M059J (cell line): Measurements from ENCODE around the gene MALRD1. TPM values are rescaled to one million over a fixed set of nuclear protein-coding genes. Genes with fewer than 3 reads are reported as not detected.

Source experiments
- DNase-seq: peaks from one replicate; pipeline ENCODE4 v3.0.0-alpha.2; 2012; ENCODE audit warnings: low read depth
- total RNA-seq: library from RNA; depleted of rRNA; stranded (reverse); fragments of >200 nt; shearing (Covaris generic); gene quantifications from 2 replicates; pipeline ENCODE4 v1.2.3, GENCODE V29; 2014

Gene MALRD1
- total RNA-seq, 1 experiment from 2014 or later = not detected

- peak; percentile 27 for DNase-seq
These were observed 63.1 kb downstream of the MALRD1 start for GRCh38 chr10:19111501-19112267.

GRCh38 chr10:19117438-19117837 lies 68.8 kb downstream of the MALRD1 start:
- no peak for DNase-seq

GRCh38 chr10:19119191-19119590 lies 70.6 kb downstream of the MALRD1 start:
- DNase-seq = peak; percentile 3

GRCh38 chr10:19120381-19120908 lies 71.8 kb downstream of the MALRD1 start:
- no peak for DNase-seq

GRCh38 chr10:19133992-19134391 lies 85.4 kb downstream of the MALRD1 start:
- DNase-seq = no peak

- no peak for DNase-seq
These were observed 94.4 kb downstream of the MALRD1 start for GRCh38 chr10:19142967-19143366.

GRCh38 chr10:19144206-19144605 lies 95.6 kb downstream of the MALRD1 start:
- no peak for DNase-seq

GRCh38 chr10:19154375-19154774 lies 105.8 kb downstream of the MALRD1 start:
- DNase-seq = no peak

- DNase-seq = no peak
These were observed 109.8 kb downstream of the MALRD1 start for GRCh38 chr10:19158358-19158757.

GRCh38 chr10:19158870-19159269 lies 110.3 kb downstream of the MALRD1 start:
- no peak for DNase-seq

GRCh38 chr10:19164461-19164860 lies 115.9 kb downstream of the MALRD1 start:
- no peak for DNase-seq

- no peak for DNase-seq
These were observed 120.0 kb downstream of the MALRD1 start for GRCh38 chr10:19168584-19168983.

- no peak for DNase-seq
These were observed 120.4 kb downstream of the MALRD1 start for GRCh38 chr10:19169041-19169440.

- DNase-seq = no peak
These were observed 121.1 kb downstream of the MALRD1 start for GRCh38 chr10:19169684-19170083.

GRCh38 chr10:19178675-19179074 lies 130.1 kb downstream of the MALRD1 start:
- no peak for DNase-seq

GRCh38 chr10:19184891-19185290 lies 136.3 kb downstream of the MALRD1 start:
- DNase-seq = no peak

GRCh38 chr10:19194866-19195265 lies 146.3 kb downstream of the MALRD1 start:
- DNase-seq = no peak

- DNase-seq = no peak
These were observed 147.1 kb downstream of the MALRD1 start for GRCh38 chr10:19195698-19196097.

- no peak for DNase-seq
These were observed 151.6 kb downstream of the MALRD1 start for GRCh38 chr10:19200211-19200610.

GRCh38 chr10:19204246-19204917 lies 155.8 kb downstream of the MALRD1 start:
- peak; percentile 1 for DNase-seq

- peak; percentile 1 for DNase-seq
These were observed 160.7 kb downstream of the MALRD1 start for GRCh38 chr10:19209319-19209718.

- no peak for DNase-seq
These were observed 164.0 kb downstream of the MALRD1 start for GRCh38 chr10:19212590-19212989.

- DNase-seq = no peak
These were observed 172.6 kb downstream of the MALRD1 start for GRCh38 chr10:19221216-19221615.
